Liver (tissue), 3 donors: ENCODE data around the gene ADRM1.

ENCODE experiments used
- GABPA ChIP-seq, 2 donors: IDR thresholded peaks in 1 of 2; conservative IDR thresholded peaks in 1 of 2; 2 replicates each; pipeline ENCODE4 v1.6.1; 2016; ENCODE audit warnings: antibody characterized with exemption in 2 of 2, mild to moderate bottlenecking in 1 of 2, moderate library complexity in 1 of 2
- JUND ChIP-seq, 2 donors: IDR thresholded peaks; 2 replicates each; pipeline ENCODE4 v1.6.1; 2016; ENCODE audit warnings: antibody characterized with exemption in 2 of 2
- RAD21 ChIP-seq, 2 donors: IDR thresholded peaks; 2 replicates each; pipeline ENCODE4 v1.6.1; 2016; ENCODE audit warnings: antibody characterized with exemption in 2 of 2, mild to moderate bottlenecking in 2 of 2
- TF ChIP-seq, protein P1 (sequence below): fragments of 150-350 bp; IDR thresholded peaks from 2 replicates; pipeline ENCODE4 v1.5.1; 2017; ENCODE audit warnings: improper control_type of control experiment, low read depth, low read length; ENCODE audit not compliant: missing input control
- donor health status: healthy.
- donor health status: healthy.

DNA sequence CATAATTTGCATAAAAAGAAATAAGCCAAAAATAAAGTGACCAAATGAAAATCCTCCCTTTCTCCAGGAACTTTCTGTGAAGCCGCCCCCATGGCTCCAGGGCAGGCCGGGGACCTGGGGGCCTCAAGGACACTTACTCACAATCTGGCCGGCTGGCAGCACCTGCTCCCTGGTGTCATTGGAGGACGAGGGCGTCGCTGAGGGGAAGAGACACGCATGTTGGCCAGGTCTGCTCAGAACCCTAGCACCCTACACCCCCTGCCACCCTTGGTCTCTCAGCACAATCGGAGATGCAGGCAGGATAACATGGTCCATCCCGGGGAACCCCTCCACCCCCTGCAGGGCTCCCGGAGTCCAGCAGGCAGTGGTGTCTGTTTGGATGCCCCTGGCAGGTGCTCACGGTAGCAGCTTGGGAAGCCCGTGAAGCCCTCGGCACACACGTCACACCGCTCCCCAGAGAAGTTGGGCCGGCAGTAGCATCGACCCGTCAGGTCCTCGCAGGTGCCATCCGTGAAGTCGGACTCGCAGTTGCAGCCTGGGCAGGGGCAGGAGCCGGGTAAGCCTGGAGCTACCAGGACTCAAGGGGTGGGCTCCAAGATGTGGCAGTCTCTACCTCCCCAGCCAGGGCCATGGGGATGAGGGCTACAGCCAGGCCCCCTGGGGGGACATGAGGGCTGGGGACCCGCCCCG lies 43.0 kb downstream of the ADRM1 start:
- TF ChIP-seq GABPA (IDR thresholded peaks at IDR 0.05 in 1 of 2, conservative IDR thresholded peaks at IDR 0.05 in 1 of 2) (no peak), RAD21 (IDR thresholded peaks at IDR 0.05) (no peak), JUND (IDR thresholded peaks at IDR 0.05) (no peak)
- TF ChIP-seq, protein P1, sequence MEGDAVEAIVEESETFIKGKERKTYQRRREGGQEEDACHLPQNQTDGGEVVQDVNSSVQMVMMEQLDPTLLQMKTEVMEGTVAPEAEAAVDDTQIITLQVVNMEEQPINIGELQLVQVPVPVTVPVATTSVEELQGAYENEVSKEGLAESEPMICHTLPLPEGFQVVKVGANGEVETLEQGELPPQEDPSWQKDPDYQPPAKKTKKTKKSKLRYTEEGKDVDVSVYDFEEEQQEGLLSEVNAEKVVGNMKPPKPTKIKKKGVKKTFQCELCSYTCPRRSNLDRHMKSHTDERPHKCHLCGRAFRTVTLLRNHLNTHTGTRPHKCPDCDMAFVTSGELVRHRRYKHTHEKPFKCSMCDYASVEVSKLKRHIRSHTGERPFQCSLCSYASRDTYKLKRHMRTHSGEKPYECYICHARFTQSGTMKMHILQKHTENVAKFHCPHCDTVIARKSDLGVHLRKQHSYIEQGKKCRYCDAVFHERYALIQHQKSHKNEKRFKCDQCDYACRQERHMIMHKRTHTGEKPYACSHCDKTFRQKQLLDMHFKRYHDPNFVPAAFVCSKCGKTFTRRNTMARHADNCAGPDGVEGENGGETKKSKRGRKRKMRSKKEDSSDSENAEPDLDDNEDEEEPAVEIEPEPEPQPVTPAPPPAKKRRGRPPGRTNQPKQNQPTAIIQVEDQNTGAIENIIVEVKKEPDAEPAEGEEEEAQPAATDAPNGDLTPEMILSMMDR = no peak
